GM12892 (cell line): Measurements from ENCODE around the gene SQSTM1.

Source experiments
- DNase-seq: peaks from one replicate; pipeline ENCODE4 v3.0.0; 2011; ENCODE audit not compliant: insufficient read length
- FAIRE-seq: peaks from 2 replicates; lab custom pipeline; 2011; peaks lifted over from hg19 to GRCh38; lab: Jason Lieb, UNC
- POLR2A ChIP-seq: IDR thresholded peaks from 2 replicates; pipeline ENCODE4 v1.6.1; 2011; ENCODE audit warnings: low read depth, low read length, control low read depth
- POLR2AphosphoS5 ChIP-seq: IDR thresholded peaks from 2 replicates; pipeline ENCODE4 v1.6.1; 2011; ENCODE audit warnings: low read depth, low read length, control low read depth
- TAF1 ChIP-seq: IDR thresholded peaks from 2 replicates; pipeline ENCODE4 v1.6.1; 2011; ENCODE audit warnings: low read depth, mild to moderate bottlenecking, control low read depth, low read length, borderline replicate concordance

Gene SQSTM1

GRCh38 chr5:179874136-179874535, 53.4 kb downstream of the SQSTM1 start:
- DNase-seq = no peak
- FAIRE-seq = no peak
- TF ChIP-seq POLR2AphosphoS5 = no peak
- no peak for TF ChIP-seq TAF1
- no peak for TF ChIP-seq POLR2A

GRCh38 chr5:179874536-179875292, 54.0 kb downstream of the SQSTM1 start:
- FAIRE-seq (no peak), DNase-seq (no peak)
- TF ChIP-seq TAF1 = no peak
- no peak for TF ChIP-seq POLR2AphosphoS5
- TF ChIP-seq POLR2A = no peak

GRCh38 chr5:179875741-179876609, 55.3 kb downstream of the SQSTM1 start:
- DNase-seq = no peak
- TF ChIP-seq TAF1 (no peak), POLR2AphosphoS5 (no peak), POLR2A (no peak)
- no peak for FAIRE-seq

GRCh38 chr5:179876610-179876952, 55.9 kb downstream of the SQSTM1 start:
- no peak for TF ChIP-seq POLR2AphosphoS5
- no peak for TF ChIP-seq POLR2A
- TF ChIP-seq TAF1 = no peak
- DNase-seq (no peak), FAIRE-seq (no peak)

- FAIRE-seq (no peak), DNase-seq (no peak)
Measured at GRCh38 chr5:179878222-179879002, 57.7 kb downstream of the SQSTM1 start.

GRCh38 chr5:179879003-179879689, 58.4 kb downstream of the SQSTM1 start:
- DNase-seq (no peak), FAIRE-seq (no peak)
- TF ChIP-seq POLR2AphosphoS5 = no peak
- TF ChIP-seq POLR2A = no peak
- TF ChIP-seq TAF1 = no peak

More at GRCh38 chr5:179878222-179879002, 57.7 kb downstream of the SQSTM1 start:
- TF ChIP-seq POLR2A (no peak), POLR2AphosphoS5 (no peak), TAF1 (no peak)

GRCh38 chr5:179879690-179880010, 58.9 kb downstream of the SQSTM1 start:
- TF ChIP-seq POLR2A = no peak
- no peak for TF ChIP-seq POLR2AphosphoS5
- TF ChIP-seq TAF1 = no peak
- FAIRE-seq (no peak), DNase-seq (no peak)

GRCh38 chr5:179880066-179880650, 59.5 kb downstream of the SQSTM1 start:
- DNase-seq = no peak
- FAIRE-seq = no peak
- no peak for TF ChIP-seq POLR2A
- no peak for TF ChIP-seq TAF1
- TF ChIP-seq POLR2AphosphoS5 = no peak

GRCh38 chr5:179880848-179881590, 60.3 kb downstream of the SQSTM1 start:
- TF ChIP-seq TAF1 (no peak), POLR2AphosphoS5 (no peak), POLR2A (no peak)
- no peak for FAIRE-seq

GRCh38 chr5:179882338-179882737, 61.6 kb downstream of the SQSTM1 start:
- DNase-seq (no peak), FAIRE-seq (no peak)
- TF ChIP-seq POLR2A (no peak), POLR2AphosphoS5 (no peak), TAF1 (no peak)

More at GRCh38 chr5:179880848-179881590, 60.3 kb downstream of the SQSTM1 start:
- no peak for DNase-seq

- TF ChIP-seq TAF1 (no peak), POLR2A (no peak), POLR2AphosphoS5 (no peak)
- no peak for FAIRE-seq
- DNase-seq = no peak
Measured at GRCh38 chr5:179883163-179883562, 62.5 kb downstream of the SQSTM1 start.
